Measurements from ENCODE around the gene TADA3. TPM values are rescaled to one million over a fixed set of nuclear protein-coding genes. Genes with fewer than 3 reads are reported as not detected.
A peak's percentile ranks its signal among the peaks of the same experiment; 100 is the strongest.

TADA3 gene
- total RNA-seq, 1 experiment from 2014 or later = 85.4 TPM

DNA sequence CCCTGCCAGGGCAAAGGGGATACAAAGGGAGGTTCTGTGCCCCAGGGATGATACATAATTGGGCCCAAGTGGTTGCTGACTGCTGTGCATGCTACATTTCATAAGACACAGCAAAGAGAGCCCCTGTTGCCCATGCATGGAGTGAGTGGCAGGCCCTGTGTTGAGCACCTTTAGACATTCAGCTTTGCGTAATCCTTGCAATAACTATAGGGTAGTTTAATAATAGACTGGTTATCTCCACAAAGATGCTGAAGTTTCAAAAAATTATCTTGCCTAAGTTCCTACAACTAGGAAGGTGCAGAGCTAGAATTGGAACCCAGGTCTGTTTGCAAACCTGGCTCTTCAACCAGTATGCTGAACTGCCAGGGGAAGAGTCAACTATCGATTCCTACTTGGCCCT is 44.2 kb downstream of the TADA3 start:
- Histone ChIP-seq H3K9me2 (replicated peaks; ENCODE audit: low read length) (no peaks in the 10 kb centered on the region), H3K79me2 (ENCODE audit: low read length) (peaks cover 21% of the 10 kb centered on the region), H3K27me3 (ENCODE audit: low read length) (no peaks in the 10 kb centered on the region), H3K4me2 (ENCODE audit: low read length) (no peak overlapping the region), H3K9ac (ENCODE audit: low read length) (no peak overlapping the region), H4K20me1 (ENCODE audit: low read length) (no peaks in the 10 kb centered on the region), H3K36me3 (ENCODE audit: low read depth, low read length) (peaks cover 41% of the 10 kb centered on the region), H3K4me1 (ENCODE audit: insufficient read depth, low read length) (peaks cover 24% of the 10 kb centered on the region), H3F3A (ENCODE audit: low read length, unreplicated experiment) (peaks cover 4% of the 10 kb centered on the region), H2AFZ (ENCODE audit: low read length) (no peak overlapping the region), H3K9me3 (ENCODE audit: low read length) (no peaks in the 10 kb centered on the region), H3K27ac (ENCODE audit: low read length) (no peak overlapping the region), H3K4me3 (ENCODE audit: low read length) (no peak overlapping the region)
- BruUV-seq (replicated peaks) = no TSS peak
- DNase-seq = no peak
- intact Hi-C loops (cut with micrococcal nuclease) = no loop called here
- ATAC-seq = no peak
- POLR2A ChIA-PET (ENCODE audit: unreplicated experiment) = no interaction called here
- CTCF ChIA-PET = no interaction called here
- TF ChIP-seq CTCF (conservative IDR thresholded peaks at IDR 0.05; ENCODE audit: low read depth, low read length) = no peak
- no peak for TF ChIP-seq EZH2 (IDR thresholded peaks at IDR 0.05; ENCODE audit: low read length, unreplicated experiment)
- no peak for TF ChIP-seq EZH2phosphoT487 (IDR thresholded peaks at IDR 0.05; ENCODE audit: borderline replicate concordance, low read length)

DNA sequence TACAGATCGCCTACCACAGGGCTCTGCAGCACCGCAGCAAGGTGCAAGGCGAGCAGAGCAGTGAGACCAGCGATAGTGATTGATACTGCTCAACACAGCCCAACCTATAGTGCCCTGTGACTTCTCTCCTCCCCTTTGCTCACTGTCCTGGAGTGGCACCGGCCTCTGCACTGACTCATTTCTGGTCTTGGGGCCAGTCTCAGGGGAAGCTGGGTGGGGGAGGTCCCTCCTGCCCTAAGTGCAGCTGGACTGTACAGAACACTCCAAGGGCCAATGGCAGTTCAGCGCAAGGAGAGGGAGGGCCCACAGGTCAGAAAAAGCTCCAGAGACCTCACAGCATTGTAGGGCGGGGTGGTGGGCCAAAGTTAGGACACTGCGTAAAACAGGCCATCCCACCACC is 45.0 kb downstream of the TADA3 start:
- intact Hi-C loops (cut with micrococcal nuclease) = no loop called here
- Histone ChIP-seq H3K4me3 (ENCODE audit: low read length) (no peak overlapping the region), H3K79me2 (ENCODE audit: low read length) (peaks cover 21% of the 10 kb centered on the region), H3K36me3 (ENCODE audit: low read depth, low read length) (peaks cover 49% of the 10 kb centered on the region), H4K20me1 (ENCODE audit: low read length) (no peaks in the 10 kb centered on the region), H3K9ac (ENCODE audit: low read length) (no peak overlapping the region), H3F3A (ENCODE audit: low read length, unreplicated experiment) (peaks cover 4% of the 10 kb centered on the region), H3K9me2 (replicated peaks; ENCODE audit: low read length) (no peaks in the 10 kb centered on the region), H2AFZ (ENCODE audit: low read length) (no peak overlapping the region), H3K27me3 (ENCODE audit: low read length) (no peaks in the 10 kb centered on the region), H3K4me1 (ENCODE audit: insufficient read depth, low read length) (peaks cover 24% of the 10 kb centered on the region), H3K27ac (ENCODE audit: low read length) (no peak overlapping the region), H3K9me3 (ENCODE audit: low read length) (no peaks in the 10 kb centered on the region), H3K4me2 (ENCODE audit: low read length) (no peak overlapping the region)
- ChIA-PET CTCF (no interaction called here), POLR2A (ENCODE audit: unreplicated experiment) (no interaction called here)
- BruUV-seq (replicated peaks) = no TSS peak
- ATAC-seq (no peak), DNase-seq (no peak)
- TF ChIP-seq EZH2phosphoT487 (IDR thresholded peaks at IDR 0.05; ENCODE audit: borderline replicate concordance, low read length) = no peak
- no peak for TF ChIP-seq CTCF (conservative IDR thresholded peaks at IDR 0.05; ENCODE audit: low read depth, low read length)
- no peak for TF ChIP-seq EZH2 (IDR thresholded peaks at IDR 0.05; ENCODE audit: low read length, unreplicated experiment)

DNA sequence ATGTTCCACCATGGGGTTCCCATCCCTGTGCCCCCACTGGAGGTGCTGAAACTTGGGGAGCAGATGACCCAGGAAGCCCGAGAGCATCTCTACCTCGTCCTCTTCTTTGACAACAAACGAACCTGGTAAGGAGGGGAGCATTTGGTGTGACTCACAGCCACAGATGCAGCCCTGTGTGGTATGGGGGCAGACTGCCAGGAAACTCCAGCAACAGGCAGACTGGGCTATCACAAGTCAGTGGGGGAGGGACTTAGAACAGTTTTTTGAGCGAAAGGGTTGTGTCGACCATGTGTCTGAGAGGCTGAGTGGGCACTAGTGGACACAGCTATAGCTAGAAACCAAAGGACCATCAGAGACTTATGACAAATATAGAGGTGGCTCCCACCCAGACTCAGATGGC is 45.9 kb downstream of the TADA3 start:
- no peaks in the 10 kb centered on the region for H3K27me3 ChIP-seq (ENCODE audit: low read length)
- H3F3A ChIP-seq (ENCODE audit: low read length, unreplicated experiment) = peaks cover 4% of the 10 kb centered on the region
- no peaks in the 10 kb centered on the region for H4K20me1 ChIP-seq (ENCODE audit: low read length)
- intact Hi-C loops (cut with micrococcal nuclease) = no loop called here
- H2AFZ ChIP-seq (ENCODE audit: low read length) = no peak overlapping the region
- no peaks in the 10 kb centered on the region for H3K9me3 ChIP-seq (ENCODE audit: low read length)
- H3K4me3 ChIP-seq (ENCODE audit: low read length) = no peak overlapping the region
- H3K36me3 ChIP-seq (ENCODE audit: low read depth, low read length) = peaks cover 53% of the 10 kb centered on the region
- POLR2A ChIA-PET (ENCODE audit: unreplicated experiment) = no interaction called here
- H3K79me2 ChIP-seq (ENCODE audit: low read length) = peaks cover 12% of the 10 kb centered on the region
- no peak overlapping the region for H3K27ac ChIP-seq (ENCODE audit: low read length)
- ATAC-seq (no peak), DNase-seq (peak; percentile 45)
- no peaks in the 10 kb centered on the region for H3K9me2 ChIP-seq (replicated peaks; ENCODE audit: low read length)
- TF ChIP-seq EZH2phosphoT487 (IDR thresholded peaks at IDR 0.05; ENCODE audit: borderline replicate concordance, low read length) (no peak), CTCF (conservative IDR thresholded peaks at IDR 0.05; ENCODE audit: low read depth, low read length) (no peak), EZH2 (IDR thresholded peaks at IDR 0.05; ENCODE audit: low read length, unreplicated experiment) (no peak)
- BruUV-seq (replicated peaks) = no TSS peak
- CTCF ChIA-PET = no interaction called here
- no peak overlapping the region for H3K4me2 ChIP-seq (ENCODE audit: low read length)
- peaks cover 22% of the 10 kb centered on the region for H3K4me1 ChIP-seq (ENCODE audit: insufficient read depth, low read length)
- H3K9ac ChIP-seq (ENCODE audit: low read length) = no peak overlapping the region

Data from PC-3 (cell line).